ENCODE measurements around the gene AUTS2.

Gene AUTS2

GRCh38 chr7:70015353-70015752 is 417.1 kb downstream of the AUTS2 start:
- DNase-seq: no peak

DNA sequence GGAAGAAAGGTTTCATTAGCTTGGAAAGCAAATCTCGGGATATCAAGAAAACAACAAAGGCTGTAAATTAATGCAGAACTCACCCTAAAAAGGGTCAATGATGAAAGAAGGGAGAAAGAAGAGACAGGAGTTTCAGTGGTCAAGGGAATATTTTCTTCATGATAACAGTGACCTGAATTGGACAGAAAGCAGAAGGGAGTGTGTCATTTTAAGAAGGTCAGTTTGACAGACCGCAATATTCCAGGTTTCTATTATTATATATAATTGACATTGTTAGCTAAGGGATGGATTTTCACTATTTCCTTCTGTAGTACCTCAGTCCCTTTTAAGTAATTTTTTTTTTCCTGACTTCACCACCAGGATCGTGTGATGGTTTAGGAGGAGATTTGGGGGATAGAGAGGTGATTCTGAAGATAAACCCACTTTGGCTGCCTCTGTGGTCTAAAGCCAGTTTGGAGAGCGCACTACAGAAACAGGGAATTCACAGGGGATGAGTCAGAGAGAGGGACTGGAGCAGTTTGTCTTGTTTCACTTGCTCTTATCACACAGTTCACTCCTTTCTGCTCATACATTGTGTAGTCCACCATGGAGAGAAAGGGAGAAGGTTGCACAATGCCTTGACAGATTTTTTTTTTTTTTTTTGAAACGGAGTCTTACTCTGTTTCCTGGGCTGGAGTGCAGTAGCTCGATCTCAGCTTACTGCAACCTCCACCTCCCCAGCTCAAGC is 417.9 kb downstream of the AUTS2 start:
- no peak for DNase-seq

DNA sequence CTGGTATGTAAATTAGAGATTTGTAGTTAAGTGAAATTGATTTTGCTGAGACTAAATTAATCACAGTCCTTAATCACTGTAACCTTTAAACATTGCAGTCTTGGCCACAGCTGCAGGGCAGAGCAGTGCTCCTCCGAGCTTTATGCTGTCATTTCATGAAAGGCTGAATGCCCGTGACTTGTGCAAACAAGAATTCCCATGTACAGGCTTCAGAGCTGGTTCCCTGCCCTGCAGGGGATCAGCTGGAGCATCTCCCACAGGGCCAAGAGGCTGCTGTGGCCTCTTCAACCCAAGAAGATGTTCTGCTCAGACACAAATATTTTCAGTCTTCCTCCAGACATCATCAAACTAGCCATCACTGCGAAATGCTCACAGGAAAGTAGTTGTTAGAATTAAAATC is 419.1 kb downstream of the AUTS2 start:
- DNase-seq: no peak

DNA sequence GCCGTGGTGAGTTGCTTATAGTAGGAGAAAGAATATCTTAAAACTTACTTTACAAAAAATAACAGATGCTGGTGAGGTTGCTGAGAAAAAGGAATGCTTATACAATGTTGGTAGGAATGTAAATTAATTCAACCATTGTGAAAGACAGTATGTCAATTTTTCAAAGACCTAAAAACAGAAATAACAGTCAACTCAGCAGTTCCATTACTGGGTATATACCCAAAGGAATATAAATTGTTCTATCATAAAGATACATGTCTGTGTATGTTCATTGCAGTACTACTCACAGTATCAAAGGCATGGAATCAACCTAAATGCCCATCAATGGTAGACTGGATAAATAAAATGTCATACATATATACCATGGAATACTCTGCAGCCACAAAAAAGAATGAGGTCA is 420.4 kb downstream of the AUTS2 start:
- DNase-seq: no peak

GRCh38 chr7:70027867-70028266 is 429.6 kb downstream of the AUTS2 start:
- DNase-seq: no peak

GRCh38 chr7:70028620-70029019 is 430.3 kb downstream of the AUTS2 start:
- no peak for DNase-seq

DNA sequence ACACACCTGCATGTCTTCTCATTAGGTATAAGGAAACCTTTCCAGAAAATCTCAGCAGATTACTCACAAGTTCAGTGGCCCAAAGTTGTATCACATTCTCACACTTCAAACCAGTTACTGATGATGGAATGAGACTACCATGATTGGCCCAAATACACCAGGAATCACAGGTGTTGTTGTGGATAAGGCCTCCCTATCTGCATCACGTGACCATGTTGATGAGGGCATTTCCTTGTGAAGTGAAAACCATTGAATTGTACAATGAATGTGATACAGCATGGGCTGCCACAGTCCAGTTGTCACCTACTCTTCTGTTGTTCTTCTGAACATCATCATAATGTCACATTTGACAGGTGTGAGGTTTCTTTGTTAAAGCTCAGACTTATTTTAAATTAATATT is 431.7 kb downstream of the AUTS2 start:
- DNase-seq: no peak

- DNase-seq: no peak
Measured at GRCh38 chr7:70030745-70031144, 432.5 kb downstream of the AUTS2 start.

- DNase-seq: no peak
Measured at GRCh38 chr7:70031245-70031644, 433.0 kb downstream of the AUTS2 start.

- DNase-seq: no peak
Measured at GRCh38 chr7:70032649-70033048, 434.4 kb downstream of the AUTS2 start.

DNA sequence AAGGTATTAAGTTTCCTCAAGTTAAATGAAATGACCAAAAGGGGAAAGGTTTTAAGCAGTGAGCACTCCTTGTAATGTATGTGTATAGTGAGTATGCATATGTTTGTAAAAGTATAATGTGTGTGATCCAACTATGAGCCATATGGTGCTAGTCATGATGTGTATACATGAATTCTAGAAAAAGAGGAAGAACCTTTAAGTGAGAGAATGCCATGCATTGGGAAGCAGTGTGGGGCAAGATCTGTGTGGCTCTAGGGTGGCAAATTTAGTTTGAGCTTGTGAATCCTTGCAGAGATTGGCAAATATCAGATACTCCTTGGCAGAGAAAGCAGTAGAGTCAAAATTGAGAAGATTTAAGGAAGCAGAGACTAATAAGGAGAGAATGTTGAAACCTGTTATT is 435.0 kb downstream of the AUTS2 start:
- DNase-seq: no peak

DNA sequence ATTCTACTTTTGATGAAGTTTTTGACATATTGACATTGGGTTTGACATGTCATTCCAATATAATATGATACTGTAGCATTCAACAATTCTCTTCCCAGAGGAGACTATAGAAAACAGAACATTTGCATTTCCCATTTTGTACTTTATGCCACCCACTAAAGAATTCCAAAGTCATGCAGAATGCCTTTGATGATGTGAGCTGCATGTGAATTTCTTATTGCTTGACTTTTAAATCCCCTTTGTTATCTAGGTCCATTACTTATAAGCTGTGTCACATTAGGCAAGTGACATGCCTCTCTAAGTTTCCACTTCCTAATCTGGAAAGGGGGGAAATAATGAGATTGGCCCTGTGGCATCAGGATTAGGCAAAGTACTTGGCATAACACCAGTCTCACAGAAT is 436.7 kb downstream of the AUTS2 start:
- DNase-seq: no peak

GRCh38 chr7:70035519-70035918 is 437.2 kb downstream of the AUTS2 start:
- DNase-seq: no peak

DNA sequence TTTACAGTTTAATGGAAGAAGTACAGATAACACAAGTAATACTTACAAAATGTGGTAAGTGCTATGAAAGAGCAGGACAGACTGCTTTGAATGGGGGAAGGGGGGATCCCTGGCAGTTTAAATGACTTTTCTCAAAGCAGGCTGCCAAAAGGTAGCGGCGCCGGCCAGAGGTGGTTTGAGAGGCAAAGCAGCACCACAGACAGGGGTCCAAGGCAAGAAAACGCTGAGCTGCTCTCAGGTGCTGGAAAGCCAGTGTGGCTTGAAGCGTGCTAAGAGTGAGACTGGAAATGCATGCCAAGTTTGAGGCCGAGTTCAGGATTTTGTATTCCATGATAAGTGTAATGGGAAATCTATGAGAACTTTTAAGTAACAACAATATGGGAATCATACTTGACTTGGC is 437.7 kb downstream of the AUTS2 start:
- DNase-seq: no peak

DNA sequence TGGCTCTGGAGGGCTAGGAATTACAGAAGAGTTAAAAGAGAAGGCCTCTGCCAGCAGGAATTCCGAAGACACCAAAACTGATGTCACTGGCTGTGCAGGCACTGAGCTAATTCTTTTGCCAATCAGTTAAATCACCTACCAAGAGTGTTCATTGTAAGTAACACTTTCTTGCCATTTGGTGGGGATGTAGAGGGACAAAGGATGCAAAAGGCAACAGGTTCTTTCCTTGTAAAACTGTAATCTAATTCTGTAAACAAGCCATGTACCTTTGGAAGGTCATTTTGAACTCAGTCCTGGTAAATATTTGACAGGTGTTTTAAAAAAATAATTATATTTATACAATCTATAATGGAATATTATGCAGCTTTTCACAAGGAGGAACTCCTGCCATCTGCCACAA is 438.4 kb downstream of the AUTS2 start:
- DNase-seq: no peak

- DNase-seq: no peak
Measured at GRCh38 chr7:70037171-70037933, 439.1 kb downstream of the AUTS2 start.

- no peak for DNase-seq
Measured at GRCh38 chr7:70040051-70040450, 441.8 kb downstream of the AUTS2 start.

- no peak for DNase-seq
Measured at GRCh38 chr7:70040970-70041766, 442.9 kb downstream of the AUTS2 start.

GRCh38 chr7:70042533-70042932 is 444.3 kb downstream of the AUTS2 start:
- DNase-seq: no peak

- no peak for DNase-seq
Measured at GRCh38 chr7:70043015-70043538, 444.8 kb downstream of the AUTS2 start.

- no peak for DNase-seq
Measured at GRCh38 chr7:70044064-70044463, 445.8 kb downstream of the AUTS2 start.

DNA sequence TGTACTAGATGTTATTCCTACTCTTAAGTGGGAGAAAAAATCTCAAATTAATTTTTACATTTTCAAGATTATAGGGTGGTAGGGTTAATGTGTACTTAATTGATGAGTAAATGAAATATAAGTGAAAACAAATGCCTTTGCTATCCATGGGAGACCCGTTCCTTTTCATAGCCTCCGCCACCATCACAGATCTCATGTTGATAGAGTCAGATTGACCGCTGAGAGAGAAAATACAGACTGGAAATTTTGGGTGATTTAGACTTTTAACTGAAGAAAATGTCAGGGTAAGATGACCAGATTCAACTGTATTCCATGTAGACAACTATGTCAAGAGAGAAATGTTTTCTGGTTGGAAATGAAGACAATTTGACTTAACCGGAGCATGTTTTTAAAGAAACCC is 446.2 kb downstream of the AUTS2 start:
- no peak for DNase-seq

DNA sequence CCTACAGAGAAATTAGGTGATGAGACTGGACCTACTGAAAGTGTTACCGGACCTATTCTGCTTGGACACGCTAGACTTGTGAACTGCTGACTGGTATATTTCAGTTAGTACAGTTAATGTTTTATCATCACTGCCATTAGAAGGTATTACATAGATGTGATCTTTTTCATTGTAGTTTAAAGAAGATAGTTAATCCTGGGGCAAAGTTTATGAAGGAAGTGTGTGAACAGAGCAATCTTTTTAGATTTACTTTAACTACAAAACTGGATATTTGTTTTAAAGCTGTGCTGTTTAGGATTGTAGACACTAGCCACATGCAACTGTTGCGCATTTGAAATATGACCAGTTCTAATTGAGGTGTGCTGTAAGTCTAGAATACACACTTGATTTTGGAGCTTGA is 446.7 kb downstream of the AUTS2 start:
- DNase-seq: no peak

All from effector CD8-positive, alpha-beta T cell (primary cell).